ENCODE measurements around the gene SNF8.
"Not testable (repeated sequence)": the region's sequence is repeated elsewhere in the genome, so short reads cannot be mapped to it uniquely, and the experiment has no call there.

Gene SNF8

GRCh38 chr17:48952904-48953303 is 8.3 kb upstream of the SNF8 start:
- H3K36me3 ChIP-seq (ENCODE audit: control insufficient read depth, insufficient read depth, low read length), result no peaks in the 10 kb centered on the region
- TF ChIP-seq CTCF (IDR thresholded peaks at IDR 0.05; ENCODE audit: insufficient read depth, low read length, poor library complexity, severe bottlenecking), result no peak
- H3K4me3 ChIP-seq (replicated peaks; ENCODE audit: low read depth, low read length), result no peak overlapping the region
- DNase-seq (ENCODE audit: extremely low read depth, insufficient read length), result no peak
- H3K27me3 ChIP-seq (replicated peaks; ENCODE audit: control insufficient read depth, insufficient read depth, low read length), result no peaks in the 10 kb centered on the region

GRCh38 chr17:48951572-48951971 is 6.9 kb upstream of the SNF8 start:
- no peak for TF ChIP-seq CTCF (IDR thresholded peaks at IDR 0.05; ENCODE audit: insufficient read depth, low read length, poor library complexity, severe bottlenecking)
- Histone ChIP-seq H3K4me3 (replicated peaks; ENCODE audit: low read depth, low read length) (no peak overlapping the region), H3K36me3 (ENCODE audit: control insufficient read depth, insufficient read depth, low read length) (no peaks in the 10 kb centered on the region), H3K27me3 (replicated peaks; ENCODE audit: control insufficient read depth, insufficient read depth, low read length) (no peaks in the 10 kb centered on the region)
- DNase-seq (ENCODE audit: extremely low read depth, insufficient read length), result no peak

- peak overlapping the region; percentile 82 for H3K4me3 ChIP-seq (replicated peaks; ENCODE audit: low read depth, low read length)
- not testable (repeated sequence) for H3K36me3 ChIP-seq (ENCODE audit: control insufficient read depth, insufficient read depth, low read length)
Measured at GRCh38 chr17:48945261-48945651, 614 bp upstream of the SNF8 start.

GRCh38 chr17:48933035-48933434 is 11.6 kb downstream of the SNF8 start:
- Histone ChIP-seq H3K27me3 (replicated peaks; ENCODE audit: control insufficient read depth, insufficient read depth, low read length) (no peaks in the 10 kb centered on the region), H3K4me3 (replicated peaks; ENCODE audit: low read depth, low read length) (no peak overlapping the region), H3K36me3 (ENCODE audit: control insufficient read depth, insufficient read depth, low read length) (peaks cover 32% of the 10 kb centered on the region)
- no peak for TF ChIP-seq CTCF (IDR thresholded peaks at IDR 0.05; ENCODE audit: insufficient read depth, low read length, poor library complexity, severe bottlenecking)
- DNase-seq (ENCODE audit: extremely low read depth, insufficient read length), result no peak

More at GRCh38 chr17:48945261-48945651, 614 bp upstream of the SNF8 start:
- H3K27me3 ChIP-seq (replicated peaks; ENCODE audit: control insufficient read depth, insufficient read depth, low read length); DNase-seq (ENCODE audit: extremely low read depth, insufficient read length): not testable (repeated sequence)

GRCh38 chr17:48930435-48930873 is 14.2 kb downstream of the SNF8 start:
- Histone ChIP-seq H3K36me3 (ENCODE audit: control insufficient read depth, insufficient read depth, low read length) (peaks cover 37% of the 10 kb centered on the region), H3K4me3 (replicated peaks; ENCODE audit: low read depth, low read length) (no peak overlapping the region), H3K27me3 (replicated peaks; ENCODE audit: control insufficient read depth, insufficient read depth, low read length) (no peaks in the 10 kb centered on the region)
- TF ChIP-seq CTCF (IDR thresholded peaks at IDR 0.05; ENCODE audit: insufficient read depth, low read length, poor library complexity, severe bottlenecking), result no peak
- DNase-seq (ENCODE audit: extremely low read depth, insufficient read length), result no peak

- no peak for TF ChIP-seq CTCF (IDR thresholded peaks at IDR 0.05; ENCODE audit: insufficient read depth, low read length, poor library complexity, severe bottlenecking)
- Histone ChIP-seq H3K27me3 (replicated peaks; ENCODE audit: control insufficient read depth, insufficient read depth, low read length) (no peaks in the 10 kb centered on the region), H3K36me3 (ENCODE audit: control insufficient read depth, insufficient read depth, low read length) (peaks cover 40% of the 10 kb centered on the region), H3K4me3 (replicated peaks; ENCODE audit: low read depth, low read length) (no peak overlapping the region)
- DNase-seq (ENCODE audit: extremely low read depth, insufficient read length), result no peak
Measured at GRCh38 chr17:48929812-48930165, 14.9 kb downstream of the SNF8 start.

All from GM06990 (cell line).